ENCODE data around the gene FBXO42. TPM values are rescaled to one million over a fixed set of nuclear protein-coding genes. Genes with fewer than 3 reads are reported as not detected.

The FBXO42 gene
- total RNA-seq, 1 experiment from 2014 or later, result 9.6 TPM

DNA sequence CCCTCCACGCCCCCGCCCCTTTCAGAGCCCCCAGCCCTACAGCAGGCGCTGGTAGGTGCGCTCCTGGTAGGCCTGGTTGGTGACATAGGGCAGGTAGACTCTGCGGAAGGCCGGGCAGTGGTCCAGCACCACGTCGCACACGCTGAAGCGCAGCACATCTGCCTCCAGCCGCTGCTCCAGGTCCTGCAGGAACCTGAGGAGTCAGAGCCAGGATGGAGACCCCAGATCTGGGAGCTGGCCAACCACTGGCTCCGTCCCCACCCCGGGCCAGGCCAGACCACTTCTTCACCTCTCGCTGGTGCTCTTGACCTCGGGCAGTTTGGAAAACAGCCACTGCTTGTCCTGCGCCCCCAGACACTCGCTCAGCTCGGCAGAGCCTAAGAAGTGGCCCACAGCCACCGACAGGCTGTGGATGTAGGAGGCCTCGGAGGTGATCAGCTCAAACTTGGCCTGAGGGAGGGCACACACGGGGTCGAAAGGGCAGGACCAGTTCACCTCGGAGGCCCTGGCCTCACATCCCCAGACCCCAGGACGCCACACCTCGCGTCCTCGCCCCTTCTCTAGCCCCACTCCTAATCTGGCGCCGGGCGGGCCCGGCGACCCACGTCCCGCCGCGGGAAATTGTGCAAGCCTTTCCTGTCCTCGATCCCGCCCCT is 146.3 kb downstream of the FBXO42 start:
- no peak for DNase-seq (ENCODE audit: low spot score)

- DNase-seq (ENCODE audit: low spot score), result no peak
Observed at GRCh38 chr1:16205334-16205671, 147.0 kb downstream of the FBXO42 start.

DNA sequence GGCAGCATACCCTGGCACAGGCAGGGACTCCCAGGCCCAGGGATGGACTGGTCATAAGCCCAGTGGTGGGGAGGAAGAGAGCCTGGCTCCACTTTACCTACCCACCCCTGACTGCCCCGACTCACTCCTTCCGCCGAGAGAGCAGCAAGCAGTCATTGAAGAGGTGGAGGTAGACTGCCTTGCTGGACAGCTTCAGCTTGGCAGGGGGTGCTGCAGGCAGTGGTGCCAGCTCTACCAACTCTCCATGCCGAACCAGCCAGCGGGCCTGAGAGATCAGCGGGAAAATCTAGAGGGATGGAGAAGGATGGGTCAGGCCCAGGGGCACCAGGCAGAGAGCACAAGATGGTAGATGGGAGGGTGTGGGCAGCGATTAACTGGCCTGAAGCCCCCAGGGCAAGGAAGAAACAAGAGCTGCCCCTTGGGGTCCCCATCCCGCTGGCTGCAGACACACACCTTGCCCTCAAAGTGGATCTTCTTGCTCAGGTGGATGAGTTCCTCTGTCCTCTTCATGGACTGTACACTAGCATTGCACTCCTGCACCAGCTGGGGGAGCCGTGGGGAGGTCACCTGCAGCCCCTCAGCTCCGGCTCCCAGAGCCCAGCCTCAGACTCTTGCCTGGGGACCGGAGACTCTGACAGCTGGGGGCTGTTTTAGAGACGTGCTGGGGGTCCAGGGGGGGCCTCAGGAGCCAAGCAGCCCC is 147.5 kb downstream of the FBXO42 start:
- DNase-seq (ENCODE audit: low spot score), result no peak

GRCh38 chr1:16204216-16204615 is 148.1 kb downstream of the FBXO42 start:
- no peak for DNase-seq (ENCODE audit: low spot score)

DNA sequence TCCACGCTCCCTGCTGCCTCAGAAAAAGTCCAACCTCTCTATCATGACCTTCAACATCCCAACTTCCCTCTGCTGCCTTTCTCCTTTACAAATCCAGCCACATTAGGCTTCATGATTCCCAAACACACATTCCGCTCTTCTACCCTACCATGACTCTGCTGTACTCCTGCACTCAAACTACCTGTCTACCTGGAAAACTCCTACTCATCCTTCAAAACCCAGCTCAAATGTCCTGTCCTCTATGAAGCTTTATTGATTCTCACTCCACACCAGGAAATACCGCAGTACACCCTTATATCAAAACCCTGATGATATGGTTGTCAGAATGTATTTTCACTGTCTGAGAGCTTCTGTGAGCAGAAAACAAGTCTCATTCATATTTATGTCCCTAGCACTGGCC is 148.7 kb downstream of the FBXO42 start:
- no peak for DNase-seq (ENCODE audit: low spot score)

GRCh38 chr1:16202281-16203210 is 149.7 kb downstream of the FBXO42 start:
- no peak for DNase-seq (ENCODE audit: low spot score)

GRCh38 chr1:16199700-16200099 is 152.6 kb downstream of the FBXO42 start:
- no peak for DNase-seq (ENCODE audit: low spot score)

DNA sequence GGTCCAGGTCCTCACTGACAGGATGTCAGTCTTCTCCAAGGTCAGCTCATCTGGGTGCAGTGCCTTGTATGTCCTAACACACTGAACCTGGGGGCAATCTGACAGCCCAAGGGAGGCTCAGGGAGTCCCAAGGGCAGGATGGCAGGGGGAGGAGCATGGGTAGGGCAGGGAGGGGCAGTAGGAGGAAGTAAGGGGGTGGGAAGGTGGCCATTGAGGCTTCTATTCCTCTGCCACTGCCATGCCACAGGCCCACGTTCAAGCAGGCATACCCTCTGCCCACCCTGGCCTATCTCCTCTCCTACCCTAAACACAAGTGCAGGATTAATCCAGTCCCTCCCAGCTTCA is 153.2 kb downstream of the FBXO42 start:
- no peak for DNase-seq (ENCODE audit: low spot score)

DNA sequence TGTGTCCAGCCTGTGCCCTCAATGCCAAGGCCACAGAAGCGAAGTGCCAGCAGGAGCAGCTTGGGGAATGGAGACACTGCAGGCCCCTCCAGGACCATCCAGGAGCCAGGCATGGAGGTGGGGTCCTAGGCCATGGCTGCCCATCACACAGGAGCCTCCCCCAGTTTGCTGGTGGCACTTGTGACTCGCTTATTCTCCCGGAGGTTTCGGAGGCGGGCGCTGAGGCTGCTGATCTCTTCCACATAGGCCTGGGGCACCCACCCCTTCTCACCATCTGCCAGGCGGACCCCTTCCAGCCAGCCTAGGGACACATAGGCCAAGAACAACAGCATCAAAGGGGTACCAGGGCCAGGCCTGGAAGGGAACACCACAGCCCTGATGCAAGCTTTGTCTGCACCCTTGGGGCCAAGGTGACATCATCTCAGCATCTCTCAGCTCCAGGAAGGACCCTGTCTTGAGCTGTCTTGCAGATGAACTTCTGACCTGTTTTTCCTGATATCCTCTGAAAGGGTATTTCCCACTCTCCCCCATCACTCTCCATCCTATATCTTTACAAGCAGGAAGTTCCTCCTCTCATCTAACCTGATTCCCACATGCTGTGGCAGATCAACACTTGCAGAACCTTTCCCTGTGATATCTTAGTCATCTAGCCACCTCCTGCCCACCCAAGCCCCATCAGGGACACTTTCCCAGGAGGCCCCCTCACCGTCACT is 153.7 kb downstream of the FBXO42 start:
- no peak for DNase-seq (ENCODE audit: low spot score)

DNA sequence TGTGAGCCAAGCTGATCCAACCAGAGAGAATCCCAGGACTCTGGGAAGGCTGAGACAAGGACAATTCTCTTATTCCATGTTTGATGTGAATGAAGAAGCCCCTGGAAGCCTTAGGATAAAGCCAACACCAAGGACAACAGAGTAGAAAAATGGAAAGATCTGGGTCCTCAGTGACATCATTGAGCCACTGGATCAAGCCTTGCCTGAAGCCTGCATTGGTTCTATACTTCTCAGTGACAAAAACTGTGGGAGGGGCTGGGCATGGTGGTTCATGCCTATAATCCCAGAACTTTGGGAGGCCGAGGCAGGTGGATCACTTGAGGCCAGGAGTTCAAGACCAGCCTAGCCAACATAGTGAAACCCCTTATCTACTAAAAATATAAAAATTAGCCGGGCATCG is 155.4 kb downstream of the FBXO42 start:
- no peak for DNase-seq (ENCODE audit: low spot score)

Other genes starting within 250 kb of the FBXO42 start
- 10.1 and 14.2 TPM in 2 replicates for gene EPHA2, start 196.4 kb downstream of the FBXO42 start, total RNA-seq (2014; rRNA removed; shearing (Covaris generic))
- gene ARHGEF19, start 139.8 kb downstream of the FBXO42 start, total RNA-seq (2014; rRNA removed; shearing (Covaris generic)), result 3.7 and 10.6 TPM in 2 replicates
- 4.7 and 8.5 TPM in 2 replicates for gene CPLANE2, start 115.3 kb downstream of the FBXO42 start, total RNA-seq (2014; rRNA removed; shearing (Covaris generic))
- 60.1 and 68.0 TPM in 2 replicates for gene SZRD1, start 14.8 kb upstream of the FBXO42 start, total RNA-seq (2014; rRNA removed; shearing (Covaris generic))
- gene SPATA21, start 84.9 kb upstream of the FBXO42 start, total RNA-seq (2014; rRNA removed; shearing (Covaris generic)), result not detected in 2 replicates
- 55.5 and 56.9 TPM in 2 replicates for gene NECAP2, start 88.2 kb upstream of the FBXO42 start, total RNA-seq (2014; rRNA removed; shearing (Covaris generic))
- not detected in 2 replicates for gene RNU1-1, start 161.8 kb upstream of the FBXO42 start, total RNA-seq (2014; rRNA removed; shearing (Covaris generic))

All from H4 (cell line).